Measurements from ENCODE around the gene EPS8L3.

EPS8L3 gene

GRCh38 chr1:109781806-109782205, 18.1 kb upstream of the EPS8L3 start:
- TF ChIP-seq CTCF (IDR thresholded peaks at IDR 0.05), result no peak
- Histone ChIP-seq H3K27ac (no peak overlapping the region), H3K4me3 (ENCODE audit: low read depth in 1 of 2, low read length in 1 of 2) (no peak overlapping the region), H3K4me1 (ENCODE audit: control insufficient read depth in 1 of 2, insufficient read depth in 1 of 2, low read depth in 1 of 2, low read length in 1 of 2) (peaks cover 8 to 16% of the 10 kb centered on the region in 2 experiments), H3K9me3 (no peaks in the 10 kb centered on the region), H3K36me3 (no peaks in the 10 kb centered on the region), H3K27me3 (no peaks in the 10 kb centered on the region)

GRCh38 chr1:109780982-109781381, 17.3 kb upstream of the EPS8L3 start:
- no peaks in the 10 kb centered on the region for H3K9me3 ChIP-seq
- no peaks in the 10 kb centered on the region for H3K36me3 ChIP-seq
- H3K4me1 ChIP-seq (ENCODE audit: control insufficient read depth in 1 of 2, insufficient read depth in 1 of 2, low read depth in 1 of 2, low read length in 1 of 2), result peaks cover 10 to 11% of the 10 kb centered on the region in 2 experiments
- no peak for TF ChIP-seq CTCF (IDR thresholded peaks at IDR 0.05)
- H3K27ac ChIP-seq, result no peak overlapping the region
- no peak overlapping the region for H3K4me3 ChIP-seq (ENCODE audit: low read depth in 1 of 2, low read length in 1 of 2)
- H3K27me3 ChIP-seq, result no peaks in the 10 kb centered on the region

- Histone ChIP-seq H3K4me3 (ENCODE audit: low read depth in 1 of 2, low read length in 1 of 2) (no peak overlapping the region), H3K4me1 (ENCODE audit: control insufficient read depth in 1 of 2, insufficient read depth in 1 of 2, low read depth in 1 of 2, low read length in 1 of 2) (peaks cover 10 to 11% of the 10 kb centered on the region in 2 experiments), H3K9me3 (no peaks in the 10 kb centered on the region), H3K27ac (no peak overlapping the region), H3K36me3 (no peaks in the 10 kb centered on the region), H3K27me3 (no peaks in the 10 kb centered on the region)
- no peak for TF ChIP-seq CTCF (IDR thresholded peaks at IDR 0.05)
Measured at GRCh38 chr1:109777980-109778625, 14.4 kb upstream of the EPS8L3 start.

GRCh38 chr1:109777436-109777835, 13.7 kb upstream of the EPS8L3 start:
- TF ChIP-seq CTCF (IDR thresholded peaks at IDR 0.05), result no peak
- H3K4me3 ChIP-seq (ENCODE audit: low read depth in 1 of 2, low read length in 1 of 2), result no peak overlapping the region
- no peaks in the 10 kb centered on the region for H3K36me3 ChIP-seq
- H3K4me1 ChIP-seq (ENCODE audit: control insufficient read depth in 1 of 2, insufficient read depth in 1 of 2, low read depth in 1 of 2, low read length in 1 of 2), result peaks cover 10 to 11% of the 10 kb centered on the region in 2 experiments
- no peaks in the 10 kb centered on the region for H3K27me3 ChIP-seq
- no peaks in the 10 kb centered on the region for H3K9me3 ChIP-seq
- H3K27ac ChIP-seq, result peak overlapping the region; percentile 31

- Histone ChIP-seq H3K4me3 (ENCODE audit: low read depth in 1 of 2, low read length in 1 of 2) (no peak overlapping the region), H3K36me3 (no peaks in the 10 kb centered on the region), H3K27me3 (no peaks in the 10 kb centered on the region), H3K9me3 (no peaks in the 10 kb centered on the region), H3K27ac (peak overlapping the region; percentile 31), H3K4me1 (ENCODE audit: control insufficient read depth in 1 of 2, insufficient read depth in 1 of 2, low read depth in 1 of 2, low read length in 1 of 2) (peaks cover 10 to 11% of the 10 kb centered on the region in 2 experiments)
- TF ChIP-seq CTCF (IDR thresholded peaks at IDR 0.05), result peak; percentile 97
Measured at GRCh38 chr1:109776911-109777310, 13.2 kb upstream of the EPS8L3 start.
